ENCODE measurements around the gene TRIO. TPM values are rescaled to one million over a fixed set of nuclear protein-coding genes. Genes with fewer than 3 reads are reported as not detected.
"Not testable (repeated sequence)": the region's sequence is repeated elsewhere in the genome, so short reads cannot be mapped to it uniquely, and the experiment has no call there.

TRIO gene
- total and polyA plus RNA-seq, 2 of the 8 experiments (the other 6 are each of a cell fraction or from before 2014, with no cell fraction given), result 35.1 to 69.1 TPM

DNA sequence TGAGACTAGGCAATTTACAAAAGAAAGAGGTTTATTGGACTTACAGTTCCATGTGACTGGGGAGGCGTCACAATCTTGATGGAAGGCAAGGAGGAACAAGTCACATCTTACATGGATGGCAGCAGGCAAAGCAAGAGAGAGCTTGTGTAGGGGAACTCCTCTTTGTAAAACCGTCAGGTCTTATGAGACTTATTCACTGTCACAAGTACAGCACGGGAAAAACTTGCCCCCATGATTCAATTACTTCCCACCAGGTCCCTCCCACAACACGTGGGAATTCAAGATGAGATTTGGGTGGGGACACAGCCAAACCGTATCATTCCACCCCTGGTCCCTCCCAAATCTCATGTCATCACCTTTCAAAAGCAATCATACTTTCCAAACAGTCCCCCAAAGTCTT is 293.0 kb downstream of the TRIO start:
- H3K23ac ChIP-seq (ENCODE audit: insufficient read length); H2BK20ac ChIP-seq (ENCODE audit: low read length); H2BK120ac ChIP-seq (replicated peaks; ENCODE audit: low read depth, low read length); H2AFZ ChIP-seq (ENCODE audit: low read length); H2AK5ac ChIP-seq (ENCODE audit: low read depth, low read length); FAIRE-seq; H3K4me3 ChIP-seq (ENCODE audit: extremely low read depth in 1 of 4, insufficient read depth in 2 of 4, low read depth in 3 of 4, low read length in 4 of 4); H3K4me2 ChIP-seq (ENCODE audit: insufficient read depth in 1 of 2, low read depth in 2 of 2, low read length in 2 of 2); H3K27ac ChIP-seq (ENCODE audit: low read depth, low read length); DNase-seq (ENCODE audit: low read depth in 1 of 2, low spot score in 2 of 2); CTCF ChIA-PET (ENCODE audit: partially characterized antibody); H3K79me2 ChIP-seq (ENCODE audit: control insufficient read depth in 1 of 2, insufficient read depth in 2 of 2, low read length in 2 of 2); H4K8ac ChIP-seq (ENCODE audit: extremely low read depth, insufficient read depth, low read length); H4K91ac ChIP-seq (replicated peaks; ENCODE audit: insufficient read length, low read length); H3K56ac ChIP-seq (replicated peaks; ENCODE audit: insufficient read length, low read depth, low read length); POLR2A ChIA-PET (ENCODE audit: partially characterized antibody); H3K79me1 ChIP-seq (ENCODE audit: low read depth, low read length); H4K20me1 ChIP-seq (replicated peaks in 1 of 2; ENCODE audit: control insufficient read depth in 1 of 2, insufficient read depth in 2 of 2, low read length in 2 of 2); H3K36me3 ChIP-seq (ENCODE audit: control insufficient read depth in 2 of 4, insufficient read depth in 4 of 4, low read length in 3 of 4); H4K5ac ChIP-seq (ENCODE audit: insufficient read length, low read depth, low read length); H3K14ac ChIP-seq (ENCODE audit: insufficient read length); H3K18ac ChIP-seq (ENCODE audit: extremely low read depth, low read length); H3K4me1 ChIP-seq (replicated peaks in 1 of 4; ENCODE audit: control insufficient read depth in 3 of 4, insufficient read depth in 4 of 4, low read length in 3 of 4); H3K9ac ChIP-seq (replicated peaks in 1 of 4; ENCODE audit: extremely low read depth in 1 of 4, low read depth in 3 of 4, low read length in 3 of 4); H3K9me3 ChIP-seq (ENCODE audit: insufficient read depth in 2 of 2, low read depth in 1 of 2, low read length in 1 of 2); H2BK15ac ChIP-seq (ENCODE audit: low read length); H2BK12ac ChIP-seq (ENCODE audit: low read depth, low read length); H3K27me3 ChIP-seq (replicated peaks in 1 of 4; ENCODE audit: control insufficient read depth in 3 of 4, extremely low read depth in 1 of 4, insufficient read depth in 3 of 4, low read length in 3 of 4); H3K23me2 ChIP-seq (ENCODE audit: low read depth, low read length); H3K4ac ChIP-seq (replicated peaks; ENCODE audit: insufficient read length, low read depth, low read length); H2BK5ac ChIP-seq (ENCODE audit: low read depth, low read length): not testable (repeated sequence)
- 77% methylated on average over 5 of the region's 5 CpGs; no CpG with 5 or more reads in 1 of the 2 experiments for WGBS, 2 experiments (ENCODE audit: extremely low coverage in 1 of 2, insufficient coverage in 1 of 2, insufficient read length in 1 of 2, insufficient replicate concordance in 2 of 2, low coverage in 1 of 2, low lambda C conversion rate in 2 of 2, missing lambda C conversion rate in 1 of 2)
